T-helper 2 cell treated with Interferon-gamma antibody and Interleukin-4, amounts not matched to agents 5 μg/mL and 100 μg/mL, for 36 hours (primary cell): ENCODE data around the gene SPAG6.

Experiments
- DNase-seq: peaks from one replicate; pipeline ENCODE4 v3.0.0; 2021; ENCODE audit warnings: low spot score
- H3K27ac Mint-ChIP-seq: one replicate; pipeline ENCODE4 v1.8.0; 2021; ENCODE audit warnings: mild to moderate bottlenecking, mixed read lengths
- H3K27me3 Mint-ChIP-seq: one replicate; pipeline ENCODE4 v1.8.0; 2021; ENCODE audit warnings: low read depth, mixed read lengths
- H3K36me3 Mint-ChIP-seq: one replicate; pipeline ENCODE4 v1.8.0; 2021; ENCODE audit warnings: low read depth, mixed read lengths
- H3K4me1 Mint-ChIP-seq: one replicate; pipeline ENCODE4 v1.8.0; 2021; ENCODE audit warnings: low read depth, mixed read lengths
- H3K4me3 Mint-ChIP-seq: one replicate; pipeline ENCODE4 v1.8.0; 2022; ENCODE audit warnings: mild to moderate bottlenecking, moderate library complexity, mixed read lengths
- H3K9me3 Mint-ChIP-seq: one replicate; pipeline ENCODE4 v1.8.0; 2021; ENCODE audit warnings: mixed read lengths

The SPAG6 gene

GRCh38 chr10:22429981-22430421 is 84.7 kb downstream of the SPAG6 start:
- Mint-ChIP-seq H3K27me3 (peaks cover 31% of the 10 kb centered on the region), H3K36me3 (no peaks in the 10 kb centered on the region), H3K9me3 (no peaks in the 10 kb centered on the region), H3K4me1 (peaks cover 18% of the 10 kb centered on the region), H3K27ac (no peak overlapping the region), H3K4me3 (no peak overlapping the region)
- DNase-seq = no peak

DNA sequence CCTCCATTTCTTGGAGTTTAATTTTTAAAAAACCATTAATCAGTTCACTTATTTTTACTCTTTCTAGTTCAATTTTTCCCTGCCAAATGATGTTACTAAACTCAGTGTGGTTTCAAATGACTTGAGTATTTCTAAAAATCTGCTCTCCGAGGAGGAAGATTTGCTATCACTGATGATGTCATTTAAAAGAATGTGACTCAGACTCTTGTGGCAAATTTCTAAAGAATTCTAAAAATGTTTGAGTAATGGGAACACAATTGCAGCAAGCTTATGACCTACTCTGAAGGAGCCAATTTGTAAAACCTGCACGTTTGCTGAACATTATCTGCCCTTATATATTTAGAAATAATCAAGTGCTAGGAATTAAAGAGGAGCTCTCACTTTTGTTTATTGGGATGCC is 88.6 kb downstream of the SPAG6 start:
- peak overlapping the region; percentile 15 for H3K4me3 Mint-ChIP-seq
- no peak for DNase-seq
- peaks cover 20% of the 10 kb centered on the region for H3K27me3 Mint-ChIP-seq
- H3K9me3 Mint-ChIP-seq = no peaks in the 10 kb centered on the region
- H3K27ac Mint-ChIP-seq = no peak overlapping the region
- H3K4me1 Mint-ChIP-seq = peaks cover 33% of the 10 kb centered on the region
- peaks cover 2% of the 10 kb centered on the region for H3K36me3 Mint-ChIP-seq

DNA sequence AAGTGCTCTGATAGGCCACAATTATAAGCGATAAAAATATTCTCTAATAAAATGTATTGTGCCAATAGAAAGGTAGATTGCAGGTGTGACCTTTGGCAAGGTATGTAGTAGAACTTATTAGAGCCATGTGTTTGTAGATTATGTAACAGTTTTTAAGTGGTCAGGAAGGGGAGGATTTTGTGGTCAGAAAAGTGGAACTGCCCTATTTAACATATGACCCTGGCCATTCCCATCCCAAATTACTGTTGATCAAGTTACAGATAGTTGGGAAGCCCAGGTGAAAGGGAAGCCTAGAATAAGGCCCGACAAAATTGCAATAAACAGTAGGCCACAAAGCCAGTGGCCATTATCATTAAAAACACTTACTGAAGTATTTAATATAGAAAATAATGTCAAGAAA is 89.2 kb downstream of the SPAG6 start:
- peaks cover 3% of the 10 kb centered on the region for H3K36me3 Mint-ChIP-seq
- peaks cover 18% of the 10 kb centered on the region for H3K27me3 Mint-ChIP-seq
- no peak overlapping the region for H3K27ac Mint-ChIP-seq
- H3K9me3 Mint-ChIP-seq = no peaks in the 10 kb centered on the region
- DNase-seq = no peak
- no peak overlapping the region for H3K4me3 Mint-ChIP-seq
- H3K4me1 Mint-ChIP-seq = peaks cover 36% of the 10 kb centered on the region

- H3K9me3 Mint-ChIP-seq = no peaks in the 10 kb centered on the region
- peak overlapping the region; percentile 47 for H3K27ac Mint-ChIP-seq
- peaks cover 36% of the 10 kb centered on the region for H3K4me1 Mint-ChIP-seq
- DNase-seq = no peak
- H3K27me3 Mint-ChIP-seq = peaks cover 12% of the 10 kb centered on the region
- no peak overlapping the region for H3K4me3 Mint-ChIP-seq
- H3K36me3 Mint-ChIP-seq = peaks cover 6% of the 10 kb centered on the region
Observed at GRCh38 chr10:22435650-22436049, 90.4 kb downstream of the SPAG6 start.

DNA sequence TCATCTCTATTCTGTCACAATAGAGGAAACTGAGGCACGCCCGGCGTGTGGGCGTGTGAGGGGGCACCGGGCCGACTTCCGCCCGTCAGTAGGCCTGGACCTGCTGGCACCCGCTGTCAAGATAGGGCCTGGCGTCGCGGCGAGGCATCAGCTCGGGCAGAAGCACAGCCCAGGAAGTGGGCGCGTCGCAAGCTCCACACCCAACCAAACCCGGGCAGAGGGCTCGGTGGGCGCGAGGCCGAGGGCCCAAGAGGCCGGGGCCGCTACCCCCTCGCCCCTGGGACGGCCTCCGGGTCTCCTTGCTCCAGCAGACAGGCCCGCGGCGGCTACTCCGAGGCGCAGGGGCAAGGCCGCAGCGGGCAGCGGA is 91.2 kb downstream of the SPAG6 start:
- no peak for DNase-seq
- Mint-ChIP-seq H3K27me3 (peaks cover 18% of the 10 kb centered on the region), H3K36me3 (peaks cover 6% of the 10 kb centered on the region), H3K27ac (peak overlapping the region; percentile 97), H3K4me3 (peak overlapping the region; percentile 53), H3K4me1 (peaks cover 36% of the 10 kb centered on the region), H3K9me3 (no peaks in the 10 kb centered on the region)

DNA sequence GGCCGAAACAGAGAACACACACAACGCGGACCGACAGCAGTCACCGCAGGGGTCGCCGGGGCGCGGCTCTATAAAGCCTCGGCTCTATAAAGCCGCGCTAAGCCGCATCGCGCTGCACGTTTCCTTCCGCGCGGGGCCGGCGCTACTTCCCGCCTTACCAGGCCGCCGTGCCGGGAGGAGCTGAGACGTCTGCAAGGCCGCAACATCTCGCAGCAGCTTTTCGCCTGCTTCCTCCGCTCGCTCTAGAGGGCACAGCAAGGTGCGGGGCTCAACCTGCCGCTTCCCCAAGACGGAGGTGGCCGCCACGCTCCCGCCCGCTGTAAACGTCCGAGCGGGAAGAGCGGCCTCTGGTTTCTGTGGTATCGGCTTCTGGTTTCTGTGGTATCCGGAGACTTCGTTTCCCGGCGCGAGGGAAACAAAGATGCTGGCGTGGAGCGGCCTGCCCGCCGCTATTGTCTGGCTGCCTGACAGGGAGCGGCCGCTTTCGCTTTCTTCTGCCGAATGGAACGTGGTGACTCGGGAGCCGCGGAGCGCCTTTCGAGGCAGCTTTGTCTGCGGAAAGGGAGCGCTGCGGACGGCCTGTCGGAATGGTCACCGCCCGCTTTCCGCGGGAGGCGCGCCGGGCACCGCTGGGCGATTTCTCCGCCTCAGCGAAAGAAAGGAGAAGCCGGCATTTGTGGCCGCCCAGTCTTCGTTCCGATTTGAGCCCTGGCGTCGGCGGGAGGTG is 91.8 kb downstream of the SPAG6 start:
- Mint-ChIP-seq H3K4me3 (peak overlapping the region; percentile 92), H3K9me3 (no peaks in the 10 kb centered on the region), H3K27ac (peak overlapping the region; percentile 97), H3K4me1 (peaks cover 36% of the 10 kb centered on the region), H3K27me3 (peaks cover 15% of the 10 kb centered on the region), H3K36me3 (peaks cover 6% of the 10 kb centered on the region)
- DNase-seq = peak; percentile 83

DNA sequence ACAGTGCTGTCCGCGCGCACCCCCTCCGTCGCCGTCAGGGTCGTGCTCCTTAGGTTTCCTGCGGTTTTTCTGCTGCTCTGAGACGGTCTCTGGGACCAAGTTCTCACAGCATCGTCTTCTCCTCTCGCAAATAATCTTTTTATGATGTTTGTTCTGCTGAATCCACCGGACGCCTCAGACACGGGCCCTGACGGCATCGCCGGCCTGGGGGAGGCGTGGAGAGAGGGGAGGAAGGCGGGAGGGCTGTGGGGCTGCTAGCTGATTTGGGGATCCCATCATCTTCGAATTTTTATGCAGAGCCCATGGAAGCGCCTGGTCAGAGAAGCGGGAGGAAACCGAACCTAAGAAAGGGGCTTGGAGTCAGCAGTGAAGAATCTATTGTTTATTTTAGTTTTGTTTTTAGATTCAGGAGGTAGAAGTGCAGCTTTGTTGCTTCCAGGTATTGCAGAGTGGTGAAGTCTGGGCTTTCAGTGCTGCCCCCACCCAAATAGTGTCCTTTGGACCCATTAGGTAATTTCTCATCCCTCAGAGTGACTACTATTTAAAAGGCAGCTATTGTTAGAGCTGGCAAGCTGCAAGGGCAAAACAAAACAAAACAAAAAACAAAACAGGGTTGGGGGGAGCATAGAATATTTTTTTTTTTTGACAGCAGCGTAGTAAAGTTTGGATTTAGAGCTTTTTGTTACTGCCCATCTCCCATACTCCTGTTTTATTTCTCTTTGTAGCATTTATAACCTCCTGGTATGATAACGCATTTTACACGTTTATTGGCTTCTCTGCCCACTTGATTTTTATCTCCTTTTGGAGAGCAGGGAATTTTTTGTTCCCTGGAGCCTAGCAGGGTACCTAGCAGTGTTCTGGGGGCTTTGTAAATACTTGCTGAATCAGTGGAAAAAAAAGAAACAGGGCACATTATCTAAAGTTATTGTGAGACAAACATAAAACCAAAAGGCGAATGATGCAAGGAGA is 92.6 kb downstream of the SPAG6 start:
- no peak for DNase-seq
- peak overlapping the region; percentile 97 for H3K27ac Mint-ChIP-seq
- H3K27me3 Mint-ChIP-seq = peaks cover 19% of the 10 kb centered on the region
- H3K4me3 Mint-ChIP-seq = peak overlapping the region; percentile 92
- H3K36me3 Mint-ChIP-seq = peaks cover 6% of the 10 kb centered on the region
- peaks cover 36% of the 10 kb centered on the region for H3K4me1 Mint-ChIP-seq
- no peaks in the 10 kb centered on the region for H3K9me3 Mint-ChIP-seq

- Mint-ChIP-seq H3K36me3 (peaks cover 6% of the 10 kb centered on the region), H3K27me3 (peaks cover 19% of the 10 kb centered on the region), H3K9me3 (no peaks in the 10 kb centered on the region), H3K4me1 (peaks cover 33% of the 10 kb centered on the region), H3K27ac (peak overlapping the region; percentile 97), H3K4me3 (peak overlapping the region; percentile 92)
- DNase-seq = no peak
Observed at GRCh38 chr10:22438711-22439110, 93.4 kb downstream of the SPAG6 start.

- H3K4me1 Mint-ChIP-seq = peaks cover 18% of the 10 kb centered on the region
- no peaks in the 10 kb centered on the region for H3K9me3 Mint-ChIP-seq
- H3K36me3 Mint-ChIP-seq = peaks cover 6% of the 10 kb centered on the region
- no peak overlapping the region for H3K27ac Mint-ChIP-seq
- no peak for DNase-seq
- H3K27me3 Mint-ChIP-seq = peaks cover 28% of the 10 kb centered on the region
- H3K4me3 Mint-ChIP-seq = no peak overlapping the region
Observed at GRCh38 chr10:22442063-22442462, 96.8 kb downstream of the SPAG6 start.

DNA sequence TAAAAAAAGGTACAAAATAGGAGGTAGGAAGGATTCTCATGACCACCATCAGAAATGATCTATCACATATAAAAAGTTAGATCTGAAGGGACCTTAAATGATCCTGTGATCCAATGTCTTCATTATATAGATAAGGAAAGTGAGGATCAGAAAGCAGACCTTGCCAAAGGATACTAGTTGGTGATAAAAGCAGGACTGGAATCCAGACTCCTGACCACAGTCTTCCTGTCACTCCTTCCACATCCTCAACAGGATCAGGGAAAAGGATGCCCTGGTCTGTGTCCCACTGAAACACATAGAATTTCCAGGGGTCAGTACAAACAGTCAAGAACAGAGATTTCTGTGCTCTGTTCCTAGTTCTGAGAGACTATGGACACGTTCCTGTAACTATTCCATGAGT is 97.2 kb downstream of the SPAG6 start:
- Mint-ChIP-seq H3K27ac (no peak overlapping the region), H3K9me3 (no peaks in the 10 kb centered on the region), H3K27me3 (peaks cover 28% of the 10 kb centered on the region), H3K4me1 (peaks cover 18% of the 10 kb centered on the region), H3K4me3 (no peak overlapping the region), H3K36me3 (peaks cover 6% of the 10 kb centered on the region)
- no peak for DNase-seq

- Mint-ChIP-seq H3K4me3 (no peak overlapping the region), H3K36me3 (peaks cover 6% of the 10 kb centered on the region), H3K4me1 (peaks cover 12% of the 10 kb centered on the region), H3K27me3 (peaks cover 30% of the 10 kb centered on the region), H3K9me3 (no peaks in the 10 kb centered on the region), H3K27ac (no peak overlapping the region)
- no peak for DNase-seq
Observed at GRCh38 chr10:22443175-22443901, 98.0 kb downstream of the SPAG6 start.

- Mint-ChIP-seq H3K27me3 (peaks cover 29% of the 10 kb centered on the region), H3K9me3 (no peaks in the 10 kb centered on the region), H3K4me1 (peaks cover 4% of the 10 kb centered on the region), H3K36me3 (peaks cover 4% of the 10 kb centered on the region), H3K4me3 (no peak overlapping the region), H3K27ac (no peak overlapping the region)
- DNase-seq = no peak
Observed at GRCh38 chr10:22444219-22444788, 99.0 kb downstream of the SPAG6 start.

- Mint-ChIP-seq H3K4me1 (no peaks in the 10 kb centered on the region), H3K27ac (no peak overlapping the region), H3K9me3 (no peaks in the 10 kb centered on the region), H3K4me3 (no peak overlapping the region), H3K27me3 (peaks cover 25% of the 10 kb centered on the region), H3K36me3 (no peaks in the 10 kb centered on the region)
- DNase-seq = no peak
Observed at GRCh38 chr10:22445495-22445894, 100.2 kb downstream of the SPAG6 start.
